Fibroblast of peridontal ligament (primary cell): ENCODE data around the gene CD79B.
"Not testable (repeated sequence)": the region's sequence is repeated elsewhere in the genome, so short reads cannot be mapped to it uniquely, and the experiment has no call there.

ENCODE experiments used
- DNase-seq: peaks from one replicate; pipeline ENCODE4 v3.0.0-alpha.2; 2010; ENCODE audit errors: extremely low read depth

Gene CD79B

DNA sequence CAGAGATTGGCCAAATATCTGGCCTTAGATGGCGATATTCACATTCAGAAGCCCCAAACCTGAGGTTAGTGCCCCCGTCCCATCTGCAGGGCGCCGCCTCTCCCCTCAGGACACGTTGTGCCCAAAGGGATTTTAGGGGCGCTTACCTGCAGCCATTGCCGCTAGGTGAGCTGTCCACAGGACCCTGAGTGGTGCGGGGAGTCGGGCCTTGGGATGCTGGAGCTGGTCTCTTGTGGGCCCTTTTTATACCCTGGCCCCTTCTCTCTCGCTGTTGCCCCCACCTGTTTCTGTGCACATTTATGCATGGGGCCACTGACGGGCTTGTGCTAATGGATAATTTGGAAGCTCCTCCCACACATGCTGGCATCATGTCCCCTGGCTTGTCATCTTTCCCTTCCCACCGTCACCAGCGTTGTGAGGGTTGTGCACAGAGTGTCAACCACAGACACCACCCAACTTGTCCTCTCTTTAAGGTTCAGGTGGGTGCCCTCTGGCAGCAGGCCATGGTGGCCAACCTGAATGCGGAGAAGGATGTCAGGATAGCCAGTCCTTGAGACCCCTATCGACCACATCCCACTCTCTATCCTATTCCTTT lies 21.0 kb downstream of the CD79B start, which contains the start of gene CSHL1:
CSHL1 (minus strand) TSS at position 218 of the 595 bp plus-strand sequence; CDS start at position 156, 62 bp downstream.
- no peak for DNase-seq

GRCh38 chr17:63910096-63910495 lies 22.0 kb downstream of the CD79B start:
- DNase-seq = no peak

GRCh38 chr17:63909586-63909985 lies 22.5 kb downstream of the CD79B start:
- DNase-seq = not testable (repeated sequence)

DNA sequence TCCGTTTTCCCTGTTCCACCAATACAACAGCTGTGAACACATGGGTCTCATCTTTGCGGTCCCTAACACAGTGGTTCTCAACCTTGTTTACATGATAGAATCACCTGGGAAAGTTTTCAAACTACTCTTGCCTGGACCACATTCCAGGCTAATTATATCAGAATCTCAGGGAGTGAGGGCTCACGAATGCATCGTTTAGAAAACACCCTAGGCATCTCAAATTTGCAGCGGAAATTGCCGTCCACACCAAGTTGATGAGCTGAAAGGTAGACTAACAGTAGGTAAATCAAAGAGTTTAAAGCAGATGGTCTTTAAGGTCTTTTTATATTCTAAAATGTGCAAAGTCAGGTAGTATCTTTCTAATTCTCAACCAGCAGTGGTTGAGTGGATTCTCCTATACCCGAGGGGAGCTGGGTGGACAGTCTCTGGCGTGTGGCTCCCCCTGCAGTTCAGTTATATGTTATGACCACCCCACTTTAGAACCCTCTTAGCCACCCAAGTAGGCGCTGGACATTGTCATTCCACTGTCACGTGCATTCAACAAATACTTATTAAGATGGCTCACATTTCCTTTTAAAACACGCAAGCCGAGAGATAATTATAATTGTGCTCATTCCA lies 24.9 kb downstream of the CD79B start:
- DNase-seq = not testable (repeated sequence)

- DNase-seq = not testable (repeated sequence)
Observed at GRCh38 chr17:63904796-63905195, 27.3 kb downstream of the CD79B start.

GRCh38 chr17:63903787-63904201 lies 28.3 kb downstream of the CD79B start:
- DNase-seq = peak; percentile 5

DNA sequence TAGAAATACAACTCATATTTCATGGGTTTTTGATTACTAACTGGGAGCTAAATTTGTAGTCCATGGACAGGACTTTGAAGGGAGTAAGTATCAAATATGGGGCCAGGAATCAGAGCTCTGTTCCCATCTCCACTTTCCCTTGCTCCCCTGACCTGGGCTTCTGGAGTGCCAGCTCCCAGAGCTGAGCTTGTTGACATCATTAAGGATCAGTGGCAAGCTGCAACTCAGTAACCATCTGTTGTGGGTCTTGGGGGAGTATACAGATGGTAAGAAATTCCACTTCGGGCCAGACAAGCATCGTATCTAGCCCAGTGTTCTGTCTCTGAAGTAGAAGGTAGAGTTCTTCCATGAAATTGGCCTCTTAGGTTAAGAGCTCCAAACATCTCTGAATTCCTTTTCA lies 30.2 kb downstream of the CD79B start:
- not testable (repeated sequence) for DNase-seq

GRCh38 chr17:63898899-63899798 lies 33.0 kb downstream of the CD79B start:
- not testable (repeated sequence) for DNase-seq

DNA sequence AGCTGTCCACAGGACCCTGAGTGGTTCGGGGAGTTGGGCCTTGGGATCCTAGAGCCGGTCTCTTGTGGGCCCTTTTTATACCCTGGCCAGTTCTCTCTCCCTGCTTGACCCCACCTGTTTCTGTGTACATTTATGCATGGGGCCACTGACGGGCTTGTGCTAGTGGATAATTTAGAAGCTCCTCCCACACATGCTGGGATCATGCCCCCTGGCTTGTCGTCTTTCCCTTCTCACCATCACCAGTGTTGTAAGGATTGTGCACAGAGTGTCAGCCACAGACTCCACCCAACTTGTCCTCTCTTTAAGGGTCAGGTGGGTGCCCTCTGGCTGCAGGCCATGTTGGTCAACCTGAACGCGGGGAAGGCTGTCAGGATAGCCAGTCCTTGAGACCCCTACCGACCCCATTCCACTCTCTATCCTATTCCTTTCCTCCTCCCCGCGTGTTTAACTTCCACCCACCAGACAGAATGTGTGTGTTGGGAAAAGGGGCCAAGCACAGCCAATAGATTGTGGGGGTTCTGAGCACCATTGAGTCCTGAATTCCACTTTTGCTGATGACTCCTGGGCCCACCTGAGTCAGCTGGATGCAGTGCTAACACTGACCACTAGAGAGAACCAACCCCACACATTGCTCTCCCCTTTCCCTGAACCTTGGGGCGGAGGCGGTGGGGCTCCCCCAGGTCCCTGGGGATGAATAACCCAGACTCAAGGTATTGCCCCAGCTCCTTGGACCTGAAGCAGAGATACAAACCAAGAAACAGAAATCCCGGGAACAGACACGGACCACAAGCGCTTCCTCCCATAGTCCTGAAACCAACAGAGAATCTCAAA lies 35.4 kb downstream of the CD79B start, which contains the start of gene CSH1:
CSH1 (minus strand) TSS at position 51 of the 831 bp plus-strand sequence. CDS start 63 bp downstream, outside the sequence.
- DNase-seq = not testable (repeated sequence)

- DNase-seq = not testable (repeated sequence)
Observed at GRCh38 chr17:63894821-63895220, 37.3 kb downstream of the CD79B start.

GRCh38 chr17:63894021-63894420 lies 38.1 kb downstream of the CD79B start:
- DNase-seq = not testable (repeated sequence)

DNA sequence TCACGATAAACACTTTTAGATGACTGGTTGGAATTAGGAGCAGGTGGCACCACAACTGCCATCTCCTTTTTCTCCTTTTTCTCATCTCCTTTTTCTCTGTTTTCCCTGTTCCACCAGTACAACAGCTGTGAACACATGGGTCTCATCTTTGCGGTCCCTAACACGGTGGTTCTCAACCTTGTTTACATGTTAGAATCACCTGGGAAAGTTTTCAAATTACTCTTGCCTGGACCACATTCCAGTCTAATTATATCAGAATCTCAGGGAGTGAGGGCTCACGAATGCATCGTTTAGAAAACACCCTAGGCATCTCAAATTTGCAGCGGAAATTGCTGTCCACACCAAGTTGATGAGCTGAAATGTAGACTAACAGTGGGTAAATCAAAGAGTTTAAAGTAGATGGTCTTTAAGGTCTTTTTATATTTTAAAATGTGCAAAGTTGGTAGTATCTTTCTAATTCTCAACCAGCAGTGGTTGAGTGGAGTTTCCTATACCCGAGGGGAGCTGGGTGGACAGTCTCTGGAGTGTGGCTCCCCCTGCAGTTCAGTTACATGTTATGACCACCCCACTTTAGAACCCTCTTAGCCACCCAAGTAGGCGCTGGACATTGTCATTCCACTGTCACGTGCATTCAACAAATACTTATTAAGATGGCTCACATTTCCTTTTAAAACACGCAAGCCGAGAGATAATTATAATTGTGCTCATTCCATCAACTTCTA lies 39.7 kb downstream of the CD79B start:
- not testable (repeated sequence) for DNase-seq

- DNase-seq = peak; percentile 23
Observed at GRCh38 chr17:63889026-63889848, 42.9 kb downstream of the CD79B start.

GRCh38 chr17:63885119-63885518 lies 47.0 kb downstream of the CD79B start:
- DNase-seq = not testable (repeated sequence)

- not testable (repeated sequence) for DNase-seq
Observed at GRCh38 chr17:63882626-63883126, 49.5 kb downstream of the CD79B start.

DNA sequence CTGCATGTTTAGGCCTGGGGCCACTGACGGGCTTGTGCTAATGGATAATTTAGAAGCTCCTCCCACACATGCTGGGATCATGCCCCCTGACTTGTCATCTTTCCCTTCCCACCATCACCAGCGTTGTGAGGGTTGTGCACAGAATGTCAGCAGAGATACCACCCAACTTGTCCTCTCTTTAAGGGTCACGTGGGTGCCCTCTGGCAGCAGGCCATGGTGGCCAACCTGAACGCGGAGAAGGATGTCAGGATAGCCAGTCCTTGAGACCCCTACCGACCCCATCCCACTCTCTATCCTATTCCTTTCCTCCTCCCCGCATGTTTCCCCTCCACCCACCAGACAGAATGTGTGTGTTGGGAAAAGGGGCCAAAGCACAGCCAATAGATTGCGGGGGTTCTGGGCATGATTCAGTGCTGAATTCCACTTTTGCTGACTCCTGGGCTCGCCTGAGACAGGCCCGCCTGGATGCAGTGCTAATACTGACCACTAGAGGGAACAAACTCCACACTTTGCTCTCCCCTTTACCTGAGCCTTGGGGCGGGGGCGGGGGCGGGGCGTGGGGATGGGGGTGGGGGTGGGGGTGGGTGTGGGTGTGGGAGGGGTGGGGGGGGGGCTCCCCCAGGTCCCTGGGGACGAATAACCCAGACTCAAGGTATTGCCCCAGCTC lies 50.1 kb downstream of the CD79B start, which contains the start of gene GH2:
GH2 (minus strand) TSS at position 10 of the 667 bp plus-strand sequence. CDS start 143 bp downstream, outside the sequence.
- DNase-seq = peak; percentile 13

GRCh38 chr17:63881337-63881736 lies 50.8 kb downstream of the CD79B start:
- DNase-seq = not testable (repeated sequence)

- DNase-seq = no peak
Observed at GRCh38 chr17:63880706-63881105, 51.4 kb downstream of the CD79B start.
